Kasumi-1 (cell line): Measurements from ENCODE around the gene STK39.

Experiments used
- DNase-seq, 2 experiments: peaks; one replicate each; lab custom pipeline; 2025; lab: John Stamatoyannopoulos, UW

STK39 gene

DNA sequence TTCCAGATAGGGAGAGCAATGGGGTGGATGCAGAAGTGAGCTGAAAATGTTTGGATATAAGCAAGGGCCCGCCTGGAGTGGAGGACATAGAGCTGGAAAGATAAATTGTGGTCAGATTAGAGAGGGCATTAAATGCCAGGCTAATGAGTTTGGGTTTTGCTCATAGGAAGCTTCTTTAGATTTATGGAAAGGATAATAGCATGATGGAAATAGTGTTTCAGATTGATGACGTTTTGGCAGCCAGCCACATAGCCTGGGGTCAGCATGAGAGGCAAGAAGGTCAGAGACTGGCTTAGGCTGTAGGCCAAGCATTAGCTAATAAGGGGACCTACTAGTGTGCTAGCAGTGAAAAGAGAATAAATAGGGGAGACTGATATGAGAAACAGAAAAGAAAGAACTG, 321.6 kb downstream of the STK39 start:
- no peak for DNase-seq

DNA sequence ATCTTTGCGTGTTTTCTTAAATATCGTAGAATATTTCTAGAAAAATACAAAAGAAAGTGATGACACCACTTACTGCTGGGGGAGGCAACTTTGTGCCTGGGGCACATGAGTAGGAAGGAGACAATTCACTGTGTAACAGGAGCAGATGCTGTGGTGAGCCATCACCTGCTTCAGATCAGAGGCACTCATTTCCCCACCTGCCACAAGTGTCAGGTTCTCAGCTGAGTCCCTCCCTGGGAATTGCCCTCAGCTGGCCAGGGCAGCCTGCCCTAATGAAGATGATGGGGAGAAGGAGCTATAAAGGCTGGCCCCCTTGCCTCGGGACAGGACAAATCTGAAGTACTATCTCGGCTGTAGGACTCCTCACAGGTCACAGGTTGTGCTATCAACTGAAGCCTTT, 322.8 kb downstream of the STK39 start:
- no peak for DNase-seq

DNA sequence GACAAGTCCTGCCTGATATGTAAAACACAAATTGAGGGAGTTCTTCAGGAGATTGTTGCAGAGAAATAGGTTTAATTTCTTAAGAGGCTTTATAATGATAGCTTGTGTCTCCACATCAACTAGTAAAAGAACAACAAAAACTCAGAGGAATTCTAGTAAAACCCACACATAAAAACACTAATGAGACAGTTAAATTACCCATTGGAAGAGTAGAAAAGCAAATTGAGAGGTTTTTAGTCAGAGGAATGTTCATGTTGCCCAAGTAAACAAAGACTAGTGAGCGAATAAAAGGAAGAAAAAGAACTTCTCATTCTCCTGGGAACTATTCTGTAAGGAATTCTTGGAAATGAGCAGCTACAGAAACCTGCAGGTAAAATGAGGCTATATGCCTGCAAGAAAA, 330.6 kb downstream of the STK39 start:
- DNase-seq, result no peak

DNA sequence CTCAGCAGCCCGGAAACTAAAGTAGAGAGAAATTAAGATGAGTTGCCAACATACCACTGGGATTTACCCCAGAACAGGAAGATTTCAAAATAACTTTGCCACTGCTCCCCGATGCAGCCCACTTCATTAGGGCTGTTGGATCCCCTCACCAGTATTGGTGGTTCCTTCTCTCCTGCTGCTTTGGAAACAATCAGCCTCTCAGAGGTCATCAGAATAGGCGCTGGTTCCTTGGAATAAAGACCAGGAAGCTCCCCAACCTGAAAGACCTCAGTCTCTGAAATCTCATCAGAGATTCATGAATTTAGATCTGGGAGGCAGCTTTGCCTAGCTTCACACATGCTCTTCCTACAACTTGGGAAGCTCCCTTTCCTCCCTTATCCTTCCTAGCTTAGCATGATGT, 332.4 kb downstream of the STK39 start:
- DNase-seq, result no peak

DNA sequence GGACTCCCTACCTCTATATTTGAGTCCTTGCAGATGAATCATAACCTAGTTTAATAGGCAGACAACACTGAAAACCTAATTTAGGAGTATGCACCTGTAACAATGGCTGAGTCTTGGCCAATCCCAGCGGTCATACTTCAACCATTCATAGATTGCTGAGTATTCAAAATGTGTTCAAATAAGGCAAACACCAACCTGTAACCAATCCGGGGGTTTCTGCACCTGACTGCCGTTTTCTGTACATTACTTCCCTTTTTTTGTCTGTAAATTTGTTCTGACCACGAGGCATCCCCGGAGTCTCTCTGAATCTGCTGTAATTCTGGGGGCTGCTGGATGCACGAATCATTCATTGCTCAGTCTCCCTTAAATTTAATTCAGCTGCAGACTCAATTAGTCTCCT, 338.6 kb downstream of the STK39 start:
- peak; percentile 63 to 76 for DNase-seq

DNA sequence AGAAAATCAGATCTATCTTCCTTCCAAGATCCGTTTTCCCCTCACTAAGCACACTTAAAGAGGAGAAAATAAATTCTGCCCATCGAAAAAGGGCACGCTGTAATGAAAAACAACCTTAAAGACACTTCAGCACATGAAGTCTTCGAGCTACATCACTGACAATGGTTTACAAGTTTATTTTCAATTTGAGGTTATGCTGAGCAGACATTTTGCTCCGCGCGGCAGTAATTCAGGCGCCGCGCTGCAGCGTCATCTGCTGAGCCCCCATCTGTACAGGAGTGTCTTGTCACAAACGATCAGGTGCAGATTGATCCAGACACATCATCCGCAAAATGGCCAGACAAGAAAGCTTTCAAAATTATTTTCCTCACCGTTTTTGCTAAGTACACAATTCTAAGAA, 341.7 kb downstream of the STK39 start:
- no peak for DNase-seq
